ENCODE data around the gene FANCF.
"Not testable (repeated sequence)": the region's sequence is repeated elsewhere in the genome, so short reads cannot be mapped to it uniquely, and the experiment has no call there.

Gene FANCF

GRCh38 chr11:22625448-22626287 lies at the start of gene FANCF:
TSS of gene FANCF (minus strand) at chr11:22625823. CDS start at chr11:22625810, 13 bp downstream.
- peak; percentile 96 for DNase-seq (ENCODE audit: low spot score)

GRCh38 chr11:22674470-22675439 lies 49.1 kb upstream of the FANCF start:
- no peak for DNase-seq (ENCODE audit: low spot score)

GRCh38 chr11:22671751-22672150 lies 46.1 kb upstream of the FANCF start:
- no peak for DNase-seq (ENCODE audit: low spot score)

GRCh38 chr11:22670830-22671229 lies 45.2 kb upstream of the FANCF start:
- peak; percentile 54 for DNase-seq (ENCODE audit: low spot score)

GRCh38 chr11:22669368-22669767 lies 43.7 kb upstream of the FANCF start:
- DNase-seq (ENCODE audit: low spot score) = no peak

- DNase-seq (ENCODE audit: low spot score) = no peak
These were observed 42.6 kb upstream of the FANCF start for GRCh38 chr11:22668005-22668796.

- no peak for DNase-seq (ENCODE audit: low spot score)
These were observed 41.2 kb upstream of the FANCF start for GRCh38 chr11:22666688-22667439.

GRCh38 chr11:22666325-22666687 lies 40.7 kb upstream of the FANCF start, which contains the start of gene GAS2:
TSS of gene GAS2 (plus strand) at chr11:22666611. CDS start at chr11:22674870, 8,259 bp downstream.
- no peak for DNase-seq (ENCODE audit: low spot score)

GRCh38 chr11:22659783-22660182 lies 34.2 kb upstream of the FANCF start:
- no peak for DNase-seq (ENCODE audit: low spot score)

- no peak for DNase-seq (ENCODE audit: low spot score)
These were observed 31.6 kb upstream of the FANCF start for GRCh38 chr11:22657101-22657694.

- no peak for DNase-seq (ENCODE audit: low spot score)
These were observed 30.5 kb upstream of the FANCF start for GRCh38 chr11:22656130-22656529.

- DNase-seq (ENCODE audit: low spot score) = not testable (repeated sequence)
These were observed 26.7 kb upstream of the FANCF start for GRCh38 chr11:22652346-22652745.

GRCh38 chr11:22641559-22641958 lies 15.9 kb upstream of the FANCF start:
- DNase-seq (ENCODE audit: low spot score) = no peak

- no peak for DNase-seq (ENCODE audit: low spot score)
These were observed 15.2 kb upstream of the FANCF start for GRCh38 chr11:22640862-22641261.

- no peak for DNase-seq (ENCODE audit: low spot score)
These were observed 10.1 kb upstream of the FANCF start for GRCh38 chr11:22635689-22636088.

GRCh38 chr11:22634897-22635629 lies 9.4 kb upstream of the FANCF start:
- DNase-seq (ENCODE audit: low spot score) = peak; percentile 12

GRCh38 chr11:22633354-22633902 lies 7.8 kb upstream of the FANCF start:
- DNase-seq (ENCODE audit: low spot score) = no peak

GRCh38 chr11:22627421-22627820 lies 1.8 kb upstream of the FANCF start:
- DNase-seq (ENCODE audit: low spot score) = no peak

- no peak for DNase-seq (ENCODE audit: low spot score)
These were observed 1.1 kb upstream of the FANCF start for GRCh38 chr11:22626573-22627239.

Data from RKO (cell line).